ENCODE measurements around the gene COLEC11.

The COLEC11 gene

GRCh38 chr2:3666613-3666975 is 71.7 kb downstream of the COLEC11 start:
- H3K27ac ChIP-seq = no peak overlapping the region
- DNase-seq (ENCODE audit: low read depth, low spot score) = no peak

DNA sequence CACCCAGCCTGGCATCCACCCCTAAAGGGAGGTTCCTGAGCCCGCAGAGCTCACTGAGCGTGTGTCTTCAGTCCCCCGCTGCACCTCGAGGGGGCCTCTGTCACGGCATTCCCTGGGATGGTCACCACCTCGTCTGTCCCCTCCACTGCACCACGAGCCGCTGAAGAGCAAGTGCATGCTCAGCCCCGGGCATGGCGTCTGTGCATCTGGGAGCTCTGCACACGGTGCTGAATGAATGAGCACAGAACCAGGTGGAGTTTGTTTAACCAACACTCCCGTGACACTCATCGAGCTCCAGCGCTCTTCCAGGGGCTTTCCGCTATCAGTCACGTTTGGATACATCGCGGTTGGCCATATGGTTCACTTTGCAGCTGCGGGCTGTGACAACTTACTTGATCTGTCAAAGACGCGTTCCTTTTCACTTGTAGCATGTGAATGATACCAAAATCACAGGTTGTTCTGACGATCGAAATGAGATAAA is 72.3 kb downstream of the COLEC11 start:
- no peak overlapping the region for H3K27ac ChIP-seq
- DNase-seq (ENCODE audit: low read depth, low spot score) = no peak

- no peak for DNase-seq (ENCODE audit: low read depth, low spot score)
- no peak overlapping the region for H3K27ac ChIP-seq
Measured at GRCh38 chr2:3669656-3670055, 74.7 kb downstream of the COLEC11 start.

- H3K27ac ChIP-seq = no peak overlapping the region
- no peak for DNase-seq (ENCODE audit: low read depth, low spot score)
Measured at GRCh38 chr2:3670376-3670775, 75.5 kb downstream of the COLEC11 start.

DNA sequence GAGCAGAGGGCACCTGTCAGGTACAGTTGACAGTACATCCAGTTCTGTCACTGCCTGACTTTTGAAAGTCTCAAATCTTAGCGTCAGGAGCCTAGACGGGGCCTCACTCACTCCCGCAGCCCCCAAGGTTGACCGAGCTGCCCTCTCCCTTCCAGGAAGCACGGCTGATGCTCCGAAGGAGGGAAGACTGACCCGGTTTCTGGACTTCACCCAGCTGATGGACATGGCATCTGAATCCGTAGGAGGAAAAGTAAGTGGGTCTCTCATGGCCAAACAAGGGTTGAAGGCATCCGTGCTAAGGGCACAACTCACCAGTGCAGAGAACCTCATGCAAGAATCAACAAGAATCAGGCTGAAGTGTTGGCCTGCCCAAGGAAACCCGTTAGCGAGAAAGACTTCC is 76.0 kb downstream of the COLEC11 start:
- no peak for DNase-seq (ENCODE audit: low read depth, low spot score)
- H3K27ac ChIP-seq = no peak overlapping the region

DNA sequence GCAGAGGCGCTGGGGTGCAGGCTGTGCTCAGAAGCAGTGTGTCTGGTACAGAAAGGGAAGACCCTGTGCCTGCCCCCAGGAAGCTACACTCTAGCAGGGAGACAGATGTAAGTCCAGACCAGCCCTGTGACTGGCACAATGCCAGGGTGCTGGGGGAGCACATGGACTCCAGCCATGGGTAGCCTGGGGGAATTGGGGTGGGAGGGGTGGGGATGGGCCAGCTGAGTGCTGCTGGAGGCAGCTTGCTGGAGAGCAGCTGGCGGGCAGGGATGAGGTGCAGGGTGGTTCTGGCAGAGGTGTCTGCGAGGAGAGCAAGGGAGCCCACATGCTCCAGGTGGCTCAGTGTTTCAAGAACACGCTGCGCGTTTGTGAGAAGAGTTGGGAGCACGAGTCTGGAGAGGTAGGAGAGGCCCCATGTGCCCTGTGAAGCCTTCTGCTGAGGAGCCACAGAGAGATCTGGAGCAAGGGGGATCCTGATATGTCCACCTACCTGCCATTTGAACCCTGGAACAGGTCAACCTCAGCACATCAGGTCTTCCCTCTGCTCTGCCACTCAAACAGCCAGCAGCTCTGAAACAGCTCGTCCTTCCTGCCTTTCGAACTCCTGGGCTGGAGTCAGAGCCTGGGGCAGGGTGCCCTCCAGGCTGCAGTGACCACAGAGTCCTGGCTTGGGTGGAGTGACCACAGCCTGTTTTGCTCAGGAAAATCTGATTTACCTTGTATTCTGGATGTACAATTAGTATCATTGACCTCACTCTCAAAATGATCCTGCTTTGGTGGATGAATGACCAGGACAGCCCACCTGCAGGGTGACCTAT is 78.2 kb downstream of the COLEC11 start:
- H3K27ac ChIP-seq = no peak overlapping the region
- no peak for DNase-seq (ENCODE audit: low read depth, low spot score)

GRCh38 chr2:3674066-3674845 is 79.3 kb downstream of the COLEC11 start:
- no peak for DNase-seq (ENCODE audit: low read depth, low spot score)
- no peak overlapping the region for H3K27ac ChIP-seq

DNA sequence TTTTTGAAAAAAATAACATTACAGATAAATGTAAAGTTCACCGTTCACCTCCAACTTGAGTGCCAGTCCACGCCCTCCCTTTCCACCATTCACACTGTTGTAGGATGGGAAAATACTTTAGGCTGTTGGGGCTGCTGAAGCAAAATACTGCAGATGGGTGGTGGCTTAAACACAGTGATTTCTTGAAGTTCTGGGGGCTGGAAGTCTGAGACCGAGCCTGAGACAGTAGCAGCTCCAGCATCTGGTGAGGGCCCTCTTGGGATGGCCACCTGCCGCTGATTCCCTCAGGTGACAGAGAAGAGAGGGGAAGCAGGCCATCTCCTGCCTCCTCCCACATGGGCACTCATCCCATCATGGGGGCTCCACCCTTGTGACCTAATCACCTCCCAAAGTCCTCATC is 80.8 kb downstream of the COLEC11 start:
- DNase-seq (ENCODE audit: low read depth, low spot score) = no peak
- no peak overlapping the region for H3K27ac ChIP-seq

- no peak for DNase-seq (ENCODE audit: low read depth, low spot score)
Measured at GRCh38 chr2:3677436-3677835, 82.5 kb downstream of the COLEC11 start.

DNA sequence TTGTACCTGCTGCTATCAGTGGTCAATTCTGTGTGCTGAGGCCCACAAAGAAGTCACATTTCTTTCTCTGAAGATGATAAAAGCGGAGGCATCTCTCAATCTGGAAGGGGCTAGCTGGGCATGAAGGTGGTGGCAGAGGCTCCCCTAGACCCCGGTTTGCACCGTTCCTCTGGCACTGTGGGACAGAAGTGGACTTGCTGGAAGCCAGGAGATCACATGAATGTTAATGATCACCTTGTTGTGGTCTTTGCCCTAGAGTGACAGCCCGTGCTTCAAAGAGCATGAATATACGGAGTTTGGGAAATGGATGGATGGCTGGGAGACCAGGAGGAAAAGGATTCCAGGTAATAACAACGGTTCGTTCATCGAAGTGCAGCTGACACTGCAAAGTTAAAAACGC is 83.3 kb downstream of the COLEC11 start:
- no peak for DNase-seq (ENCODE audit: low read depth, low spot score)
- H3K27ac ChIP-seq = no peak overlapping the region

More at GRCh38 chr2:3677436-3677835, 82.5 kb downstream of the COLEC11 start:
- no peak overlapping the region for H3K27ac ChIP-seq

DNA sequence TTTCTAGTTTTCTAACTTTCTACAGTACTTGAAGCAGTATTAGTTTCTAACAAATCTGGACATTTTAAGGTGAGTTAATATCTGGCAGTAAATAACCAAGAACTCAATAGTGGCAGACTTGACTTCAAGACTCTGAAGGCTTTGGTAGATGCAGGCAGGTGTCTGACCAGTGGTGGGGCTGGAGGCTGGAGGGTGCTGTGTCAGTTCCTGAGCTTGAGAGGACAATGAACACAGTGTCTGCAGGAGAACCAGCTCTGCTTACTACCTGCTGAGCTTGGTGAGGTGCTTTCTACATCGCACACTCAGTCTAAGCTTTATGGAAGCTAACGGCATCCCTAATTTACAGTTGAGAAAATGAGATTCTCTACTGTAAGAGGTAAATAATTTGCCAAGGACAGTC is 84.3 kb downstream of the COLEC11 start:
- no peak for DNase-seq (ENCODE audit: low read depth, low spot score)
- H3K27ac ChIP-seq = no peak overlapping the region

DNA sequence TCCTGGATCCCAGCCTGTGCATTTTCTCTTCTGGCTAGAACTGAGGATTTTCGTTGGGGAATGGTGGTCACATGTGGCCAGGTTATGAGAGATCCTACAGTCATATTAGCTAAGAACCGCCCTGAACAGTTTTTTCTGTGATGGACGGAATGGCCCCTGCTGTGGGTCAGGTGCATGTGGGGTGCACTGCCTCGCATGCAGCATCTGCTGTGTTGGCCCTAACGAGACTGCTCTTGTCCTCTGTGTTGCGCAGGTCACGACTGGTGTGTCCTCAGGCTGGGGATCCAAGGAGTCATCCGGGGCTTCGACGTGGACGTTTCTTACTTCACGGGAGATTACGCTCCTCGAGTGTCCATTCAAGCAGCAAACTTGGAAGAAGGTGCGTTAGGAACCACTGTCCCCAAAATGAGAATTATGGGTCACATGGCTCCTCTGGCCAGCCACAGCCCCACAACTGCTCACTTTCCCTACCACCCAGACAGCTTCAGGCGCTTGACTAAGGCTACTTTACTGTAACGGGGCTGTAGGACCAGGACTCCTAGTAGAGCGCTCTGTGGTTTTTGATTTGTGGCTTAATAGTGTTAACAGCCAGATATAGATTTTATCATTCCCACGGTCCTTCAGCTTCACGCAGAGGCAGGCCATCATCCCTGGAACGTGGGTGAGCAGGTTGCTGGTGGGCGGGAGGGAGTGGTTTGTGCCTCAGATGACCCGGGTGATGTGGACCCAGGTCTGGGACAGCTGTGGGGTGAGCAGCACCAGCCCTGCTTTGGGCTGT is 84.9 kb downstream of the COLEC11 start:
- no peak for DNase-seq (ENCODE audit: low read depth, low spot score)
- H3K27ac ChIP-seq = no peak overlapping the region

DNA sequence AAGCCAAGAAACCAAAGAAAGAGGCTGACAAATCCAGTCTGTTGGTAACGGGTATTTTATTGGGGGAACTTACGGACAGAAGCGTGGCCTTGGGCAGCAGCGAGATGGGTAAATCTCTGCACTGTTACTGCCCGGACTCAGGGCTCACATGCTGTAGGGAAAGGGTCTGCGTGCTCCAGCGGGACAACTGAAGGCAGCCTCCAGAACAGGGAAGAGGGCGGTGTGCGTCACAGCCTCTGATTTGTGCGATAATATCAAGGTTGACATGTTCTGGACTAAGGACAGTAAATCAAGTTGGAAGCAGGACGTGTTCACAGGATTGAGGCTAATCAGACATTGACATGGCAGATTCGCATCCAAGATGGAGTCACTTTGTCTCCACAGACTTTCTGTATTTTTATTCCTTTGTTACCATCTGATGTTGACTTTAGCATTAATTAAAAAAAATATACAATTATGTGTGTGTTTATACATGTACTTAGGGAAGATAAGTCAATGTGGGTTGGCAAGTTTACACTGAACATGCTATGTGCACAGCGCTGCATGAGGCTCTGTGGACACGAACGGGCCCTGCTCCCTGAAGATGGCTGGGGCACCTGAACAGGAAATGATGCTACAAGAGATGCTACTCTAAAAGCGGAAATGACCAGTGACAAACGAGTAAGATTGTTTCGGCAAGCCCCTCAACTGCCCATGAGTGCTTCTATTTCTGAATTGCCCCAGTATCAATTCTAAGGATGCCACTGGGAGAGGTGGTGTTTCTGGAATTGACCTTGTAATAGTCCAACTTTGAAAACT is 85.8 kb downstream of the COLEC11 start:
- no peak for DNase-seq (ENCODE audit: low read depth, low spot score)

GRCh38 chr2:3681625-3682024 is 86.7 kb downstream of the COLEC11 start:
- no peak overlapping the region for H3K27ac ChIP-seq
- no peak for DNase-seq (ENCODE audit: low read depth, low spot score)

More for the DNA sequence above, 85.8 kb downstream of the COLEC11 start:
- H3K27ac ChIP-seq = no peak overlapping the region

DNA sequence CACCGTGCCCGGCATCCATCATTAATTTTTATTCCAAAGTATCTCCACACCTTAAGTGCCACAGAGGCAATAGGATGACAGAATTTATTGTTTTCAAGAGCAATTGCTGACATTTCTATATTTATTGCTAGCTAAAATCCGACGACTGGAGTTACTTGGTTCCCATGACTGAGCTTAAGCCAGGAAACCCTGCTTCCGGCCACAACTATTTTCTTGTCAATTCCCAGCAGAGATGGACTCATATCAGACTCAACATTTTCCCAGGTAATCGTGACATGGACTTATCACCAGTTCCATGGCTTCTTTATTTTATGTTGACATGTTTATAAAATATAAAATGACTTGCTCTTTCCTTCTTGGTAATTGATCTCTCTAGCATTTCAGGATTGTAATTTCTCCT is 87.9 kb downstream of the COLEC11 start:
- no peak overlapping the region for H3K27ac ChIP-seq
- no peak for DNase-seq (ENCODE audit: low read depth, low spot score)

- H3K27ac ChIP-seq = no peak overlapping the region
- DNase-seq (ENCODE audit: low read depth, low spot score) = no peak
Measured at GRCh38 chr2:3683748-3684454, 89.0 kb downstream of the COLEC11 start.

- H3K27ac ChIP-seq = no peak overlapping the region
- DNase-seq (ENCODE audit: low read depth, low spot score) = no peak
Measured at GRCh38 chr2:3689998-3690748, 95.3 kb downstream of the COLEC11 start.

DNA sequence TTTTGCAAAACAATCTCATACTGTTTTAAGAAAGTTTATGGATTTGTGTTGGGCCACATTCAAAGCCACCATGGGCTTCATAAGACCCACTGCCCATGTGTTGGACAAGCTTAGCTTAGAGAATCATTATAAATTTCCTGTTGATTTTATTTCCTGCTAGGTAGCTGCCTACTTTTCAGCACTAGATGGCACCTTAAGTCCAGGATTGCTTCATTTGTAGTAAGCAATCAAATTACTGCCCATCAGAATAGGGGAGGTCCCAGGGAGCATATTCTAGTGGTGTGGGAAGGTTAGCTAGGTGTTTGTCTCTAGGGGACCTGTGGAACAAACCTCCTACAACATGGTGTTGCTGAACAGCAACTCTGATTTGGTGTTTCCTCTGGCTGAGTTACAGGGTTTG is 97.5 kb downstream of the COLEC11 start:
- H3K27ac ChIP-seq = no peak overlapping the region
- no peak for DNase-seq (ENCODE audit: low read depth, low spot score)

Data from epithelial cell of prostate (primary cell).